ENCODE data around the gene CYS1. TPM values are rescaled to one million over a fixed set of nuclear protein-coding genes. Genes with fewer than 3 reads are reported as not detected.
A peak's percentile ranks its signal among the peaks of the same experiment; 100 is the strongest.

CYS1 gene
- total RNA-seq, 1 experiment from 2014 or later: 1.2 TPM

DNA sequence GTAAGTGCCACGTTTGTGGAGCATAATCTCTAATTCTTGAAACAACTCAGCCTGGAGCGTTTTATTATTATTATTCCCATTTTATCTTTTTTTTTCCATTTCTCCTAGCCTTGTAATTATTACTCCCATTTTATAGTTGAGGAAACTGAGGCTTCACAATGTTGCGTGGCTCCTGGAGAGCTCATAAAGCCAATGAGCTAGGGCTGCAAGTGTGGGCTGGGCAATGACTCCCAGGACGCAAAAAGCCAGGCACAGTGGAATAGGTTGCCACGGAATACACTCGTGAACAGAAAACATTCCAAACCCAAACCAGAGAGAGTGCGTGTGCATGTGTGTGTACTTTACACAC is 50.4 kb downstream of the CYS1 start (continued):
- TF ChIP-seq, protein P1, sequence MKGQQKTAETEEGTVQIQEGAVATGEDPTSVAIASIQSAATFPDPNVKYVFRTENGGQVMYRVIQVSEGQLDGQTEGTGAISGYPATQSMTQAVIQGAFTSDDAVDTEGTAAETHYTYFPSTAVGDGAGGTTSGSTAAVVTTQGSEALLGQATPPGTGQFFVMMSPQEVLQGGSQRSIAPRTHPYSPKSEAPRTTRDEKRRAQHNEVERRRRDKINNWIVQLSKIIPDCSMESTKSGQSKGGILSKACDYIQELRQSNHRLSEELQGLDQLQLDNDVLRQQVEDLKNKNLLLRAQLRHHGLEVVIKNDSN (CRISPR knock-in tag; IDR thresholded peaks at IDR 0.05): no peak
- TF ChIP-seq MYBL2 (CRISPR knock-in tag; IDR thresholded peaks at IDR 0.05) (no peak), CREM (CRISPR knock-in tag; IDR thresholded peaks at IDR 0.05) (no peak)

DNA sequence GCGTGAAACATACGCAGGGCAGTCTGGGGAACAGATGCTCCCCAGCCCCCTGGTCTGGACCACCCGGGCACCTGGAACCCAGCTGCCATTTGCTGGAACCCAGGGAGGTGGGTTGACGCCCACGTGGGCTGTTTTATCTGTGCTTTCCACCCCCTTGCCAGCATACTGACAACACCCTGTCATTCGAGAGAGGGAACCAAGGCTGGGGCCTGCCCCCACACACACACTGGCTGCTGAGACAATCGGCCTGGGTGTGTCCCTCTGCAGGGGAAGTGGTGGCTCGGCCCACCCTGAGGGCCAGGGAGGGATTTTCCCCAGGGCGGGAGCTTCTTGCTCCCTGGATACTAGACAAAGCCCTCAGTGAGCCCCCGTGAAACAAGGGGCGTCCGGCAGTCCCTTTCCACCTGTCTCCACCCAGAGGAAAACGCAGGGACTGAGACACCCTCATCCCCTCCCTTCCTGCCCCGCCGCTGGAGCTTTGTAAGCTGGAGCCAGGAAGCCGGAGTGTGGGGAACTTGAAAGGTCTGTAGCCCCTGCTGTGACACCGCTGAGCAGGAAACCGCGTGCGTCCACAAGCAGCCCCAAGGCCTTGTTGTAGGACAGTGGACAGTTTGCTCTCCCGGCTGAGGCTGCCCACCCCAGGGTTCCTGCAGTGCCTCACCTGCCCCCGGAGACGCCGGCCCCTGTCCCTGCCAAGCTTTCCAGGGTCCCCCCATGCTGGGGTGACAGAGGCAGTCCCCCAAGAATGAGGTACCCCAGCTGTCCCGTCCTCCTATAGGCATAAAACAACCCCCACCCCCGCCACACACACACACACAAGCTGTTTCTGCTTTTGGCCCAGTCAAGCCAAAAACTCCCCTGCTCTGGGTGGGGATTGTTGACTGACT is 51.0 kb downstream of the CYS1 start:
- DNase-seq (ENCODE audit: low spot score): peak; percentile 52
- Mint-ChIP-seq H3K4me3 (no peak overlapping the region), H3K27me3 (ENCODE audit: low read depth) (no peaks in the 10 kb centered on the region), H3K4me1 (peaks cover 19% of the 10 kb centered on the region), H3K9me3 (no peaks in the 10 kb centered on the region), H3K36me3 (no peaks in the 10 kb centered on the region), H3K27ac (no peak overlapping the region)
- ATAC-seq: peak; percentile 69
- TF ChIP-seq FOXP1 (CRISPR knock-in tag; IDR thresholded peaks at IDR 0.05; ENCODE audit: borderline replicate concordance): 0 out of 2 replicates have a peak, but pooled peaks have one; percentile 29
- TF ChIP-seq, protein P2, sequence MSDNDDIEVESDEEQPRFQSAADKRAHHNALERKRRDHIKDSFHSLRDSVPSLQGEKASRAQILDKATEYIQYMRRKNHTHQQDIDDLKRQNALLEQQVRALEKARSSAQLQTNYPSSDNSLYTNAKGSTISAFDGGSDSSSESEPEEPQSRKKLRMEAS (CRISPR knock-in tag; IDR thresholded peaks at IDR 0.05): 0 out of 2 replicates have a peak, but pooled peaks have one; percentile 39
- TF ChIP-seq ZNF423 (CRISPR knock-in tag; IDR thresholded peaks at IDR 0.05): peak; percentile 88
- peak; percentile 39; the same call in 1 of the 2 replicates for TF ChIP-seq SP1 (CRISPR knock-in tag; conservative IDR thresholded peaks at IDR 0.05)
- TF ChIP-seq, protein P3, sequence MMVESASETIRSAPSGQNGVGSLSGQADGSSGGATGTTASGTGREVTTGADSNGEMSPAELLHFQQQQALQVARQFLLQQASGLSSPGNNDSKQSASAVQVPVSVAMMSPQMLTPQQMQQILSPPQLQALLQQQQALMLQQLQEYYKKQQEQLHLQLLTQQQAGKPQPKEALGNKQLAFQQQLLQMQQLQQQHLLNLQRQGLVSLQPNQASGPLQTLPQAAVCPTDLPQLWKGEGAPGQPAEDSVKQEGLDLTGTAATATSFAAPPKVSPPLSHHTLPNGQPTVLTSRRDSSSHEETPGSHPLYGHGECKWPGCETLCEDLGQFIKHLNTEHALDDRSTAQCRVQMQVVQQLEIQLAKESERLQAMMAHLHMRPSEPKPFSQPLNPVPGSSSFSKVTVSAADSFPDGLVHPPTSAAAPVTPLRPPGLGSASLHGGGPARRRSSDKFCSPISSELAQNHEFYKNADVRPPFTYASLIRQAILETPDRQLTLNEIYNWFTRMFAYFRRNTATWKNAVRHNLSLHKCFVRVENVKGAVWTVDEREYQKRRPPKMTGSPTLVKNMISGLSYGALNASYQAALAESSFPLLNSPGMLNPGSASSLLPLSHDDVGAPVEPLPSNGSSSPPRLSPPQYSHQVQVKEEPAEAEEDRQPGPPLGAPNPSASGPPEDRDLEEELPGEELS (CRISPR knock-in tag; IDR thresholded peaks at IDR 0.05): no peak
- TF ChIP-seq, protein P4, sequence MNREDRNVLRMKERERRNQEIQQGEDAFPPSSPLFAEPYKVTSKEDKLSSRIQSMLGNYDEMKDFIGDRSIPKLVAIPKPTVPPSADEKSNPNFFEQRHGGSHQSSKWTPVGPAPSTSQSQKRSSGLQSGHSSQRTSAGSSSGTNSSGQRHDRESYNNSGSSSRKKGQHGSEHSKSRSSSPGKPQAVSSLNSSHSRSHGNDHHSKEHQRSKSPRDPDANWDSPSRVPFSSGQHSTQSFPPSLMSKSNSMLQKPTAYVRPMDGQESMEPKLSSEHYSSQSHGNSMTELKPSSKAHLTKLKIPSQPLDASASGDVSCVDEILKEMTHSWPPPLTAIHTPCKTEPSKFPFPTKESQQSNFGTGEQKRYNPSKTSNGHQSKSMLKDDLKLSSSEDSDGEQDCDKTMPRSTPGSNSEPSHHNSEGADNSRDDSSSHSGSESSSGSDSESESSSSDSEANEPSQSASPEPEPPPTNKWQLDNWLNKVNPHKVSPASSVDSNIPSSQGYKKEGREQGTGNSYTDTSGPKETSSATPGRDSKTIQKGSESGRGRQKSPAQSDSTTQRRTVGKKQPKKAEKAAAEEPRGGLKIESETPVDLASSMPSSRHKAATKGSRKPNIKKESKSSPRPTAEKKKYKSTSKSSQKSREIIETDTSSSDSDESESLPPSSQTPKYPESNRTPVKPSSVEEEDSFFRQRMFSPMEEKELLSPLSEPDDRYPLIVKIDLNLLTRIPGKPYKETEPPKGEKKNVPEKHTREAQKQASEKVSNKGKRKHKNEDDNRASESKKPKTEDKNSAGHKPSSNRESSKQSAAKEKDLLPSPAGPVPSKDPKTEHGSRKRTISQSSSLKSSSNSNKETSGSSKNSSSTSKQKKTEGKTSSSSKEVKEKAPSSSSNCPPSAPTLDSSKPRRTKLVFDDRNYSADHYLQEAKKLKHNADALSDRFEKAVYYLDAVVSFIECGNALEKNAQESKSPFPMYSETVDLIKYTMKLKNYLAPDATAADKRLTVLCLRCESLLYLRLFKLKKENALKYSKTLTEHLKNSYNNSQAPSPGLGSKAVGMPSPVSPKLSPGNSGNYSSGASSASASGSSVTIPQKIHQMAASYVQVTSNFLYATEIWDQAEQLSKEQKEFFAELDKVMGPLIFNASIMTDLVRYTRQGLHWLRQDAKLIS (CRISPR knock-in tag; IDR thresholded peaks at IDR 0.05; ENCODE audit: borderline replicate concordance): no peak
- ChIA-PET CTCF (interaction anchor here (0.6 to 4.4 kb wide), 16 partner anchors 9 to 379 kb away, joined by 3 to 35 read pairs (median 5); partner anchors contain the start of gene TAF1B), POLR2A (interaction anchor here (1.4 kb wide), 1 partner anchor 13 kb away, joined by 5 read pairs; the partner anchor contains the start of gene KLF11)

DNA sequence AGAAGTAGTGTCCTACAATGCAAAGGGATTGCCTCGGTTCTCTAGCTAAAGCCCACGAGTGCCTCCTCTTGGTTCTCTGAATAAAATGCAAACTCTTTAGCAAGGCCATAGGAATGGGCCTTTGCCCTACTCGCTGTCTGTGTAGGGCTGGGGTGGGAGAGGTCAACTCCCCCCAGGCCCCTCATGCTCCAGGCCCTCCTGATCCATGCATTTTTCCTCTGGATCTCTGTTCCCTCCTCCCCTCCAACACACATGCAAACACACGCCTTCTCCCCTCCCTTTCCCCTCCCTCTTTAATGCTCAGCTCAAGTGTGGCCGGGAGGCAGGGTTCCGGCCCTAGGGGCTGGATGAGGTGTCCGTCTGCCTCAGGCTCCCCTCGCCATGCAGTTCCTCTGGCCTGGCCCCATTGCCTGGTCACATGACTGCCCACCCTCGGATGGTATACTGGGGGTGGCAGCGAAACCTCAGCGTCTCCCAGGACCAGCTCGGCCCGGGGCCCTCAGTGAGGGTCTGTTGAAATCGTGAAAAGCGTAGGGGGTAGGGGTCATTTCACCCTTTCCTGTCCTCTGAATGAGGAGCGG is 51.7 kb downstream of the CYS1 start:
- ATAC-seq (peak; percentile 45), DNase-seq (ENCODE audit: low spot score) (no peak)
- Mint-ChIP-seq H3K9me3 (no peaks in the 10 kb centered on the region), H3K27me3 (ENCODE audit: low read depth) (no peaks in the 10 kb centered on the region), H3K27ac (no peak overlapping the region), H3K4me1 (peaks cover 19% of the 10 kb centered on the region), H3K4me3 (no peak overlapping the region), H3K36me3 (no peaks in the 10 kb centered on the region)
- TF ChIP-seq TP53 (CRISPR knock-in tag; IDR thresholded peaks at IDR 0.05): no peak
- TF ChIP-seq, protein P1 (CRISPR knock-in tag; IDR thresholded peaks at IDR 0.05): peak; percentile 30; the same call in 1 of the 2 replicates
- TF ChIP-seq, protein P5, sequence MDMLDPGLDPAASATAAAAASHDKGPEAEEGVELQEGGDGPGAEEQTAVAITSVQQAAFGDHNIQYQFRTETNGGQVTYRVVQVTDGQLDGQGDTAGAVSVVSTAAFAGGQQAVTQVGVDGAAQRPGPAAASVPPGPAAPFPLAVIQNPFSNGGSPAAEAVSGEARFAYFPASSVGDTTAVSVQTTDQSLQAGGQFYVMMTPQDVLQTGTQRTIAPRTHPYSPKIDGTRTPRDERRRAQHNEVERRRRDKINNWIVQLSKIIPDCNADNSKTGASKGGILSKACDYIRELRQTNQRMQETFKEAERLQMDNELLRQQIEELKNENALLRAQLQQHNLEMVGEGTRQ (CRISPR knock-in tag; IDR thresholded peaks at IDR 0.05): peak; percentile 72
- CTCF ChIA-PET: interaction anchor here (0.6 to 4.4 kb wide), 17 partner anchors 8 to 273 kb away, joined by 3 to 35 read pairs (median 4); partner anchors contain the start of gene TAF1B
- POLR2A ChIA-PET: interaction anchor here (0.7 to 1.4 kb wide), 2 partner anchors 14 to 44 kb away, joined by 3 to 5 read pairs; partner anchors contain the start of gene KLF11
